HG03103 (cell line): Measurements from ENCODE around the gene COX10.
"Not testable (repeated sequence)": the region's sequence is repeated elsewhere in the genome, so short reads cannot be mapped to it uniquely, and the experiment has no call there.

Experiments
- ATAC-seq: cut with Tn5 transposase; IDR thresholded peaks from one replicate; pipeline ENCODE4 v1.9.1; 2021; ENCODE audit warnings: low read depth; ENCODE audit not compliant: unreplicated experiment

Gene COX10

DNA sequence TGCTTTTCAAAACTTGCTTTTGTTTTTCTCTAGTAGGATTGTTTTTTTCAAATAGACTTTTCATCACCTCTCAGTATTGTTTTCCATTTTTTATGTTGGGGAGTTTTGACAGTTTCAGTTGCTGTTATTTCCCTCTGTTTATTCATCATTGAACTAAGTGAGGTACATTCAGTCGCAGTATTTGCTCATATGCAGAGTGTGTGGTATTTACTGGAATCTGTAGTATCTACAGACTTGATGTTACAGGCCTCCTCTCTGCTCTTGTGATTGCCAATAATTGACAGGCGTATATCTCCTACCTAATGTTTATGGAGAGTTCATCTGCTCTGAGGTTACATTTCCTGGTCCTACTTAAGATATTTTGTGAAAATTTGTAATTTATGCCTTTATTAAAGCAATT is 49.6 kb downstream of the COX10 start:
- ATAC-seq = no peak

DNA sequence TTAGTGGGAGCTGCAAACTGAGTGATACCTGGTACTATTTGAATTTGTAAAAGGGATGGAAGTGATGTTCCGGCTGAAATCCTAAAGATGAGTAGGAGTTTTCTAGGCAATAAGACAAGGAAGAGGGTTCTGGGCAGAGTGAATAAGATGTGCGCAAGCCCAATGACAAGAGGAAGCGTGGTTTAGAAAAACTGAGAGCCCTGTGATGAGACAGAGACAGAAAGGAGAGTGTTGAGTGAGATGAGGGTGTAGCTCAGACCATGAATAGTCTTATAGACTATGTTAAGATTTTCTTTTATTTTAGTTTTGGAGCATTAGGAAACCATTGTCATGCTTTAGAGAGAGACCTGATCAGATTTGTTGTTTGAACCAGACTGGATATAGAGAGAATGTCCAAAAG is 50.2 kb downstream of the COX10 start:
- ATAC-seq = no peak

DNA sequence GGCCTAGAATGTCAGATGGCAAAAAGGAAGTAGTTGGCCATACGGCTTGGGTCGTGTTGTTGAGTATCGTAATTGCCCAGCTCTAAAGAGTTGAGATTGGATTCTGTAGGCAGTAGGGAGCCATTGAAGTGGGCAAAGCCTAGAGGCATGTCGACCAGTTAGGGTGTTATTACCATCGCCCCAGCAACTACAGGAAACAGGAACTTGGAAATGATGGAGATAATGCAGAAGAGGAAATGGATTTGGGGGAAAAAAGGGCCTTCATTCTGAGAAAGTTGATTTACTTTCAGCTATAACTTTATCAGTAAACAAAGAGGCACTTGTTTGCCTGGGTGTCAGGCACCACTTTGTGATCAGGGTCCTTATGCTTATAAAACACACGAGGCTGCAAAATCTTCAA is 52.6 kb downstream of the COX10 start:
- ATAC-seq = no peak

DNA sequence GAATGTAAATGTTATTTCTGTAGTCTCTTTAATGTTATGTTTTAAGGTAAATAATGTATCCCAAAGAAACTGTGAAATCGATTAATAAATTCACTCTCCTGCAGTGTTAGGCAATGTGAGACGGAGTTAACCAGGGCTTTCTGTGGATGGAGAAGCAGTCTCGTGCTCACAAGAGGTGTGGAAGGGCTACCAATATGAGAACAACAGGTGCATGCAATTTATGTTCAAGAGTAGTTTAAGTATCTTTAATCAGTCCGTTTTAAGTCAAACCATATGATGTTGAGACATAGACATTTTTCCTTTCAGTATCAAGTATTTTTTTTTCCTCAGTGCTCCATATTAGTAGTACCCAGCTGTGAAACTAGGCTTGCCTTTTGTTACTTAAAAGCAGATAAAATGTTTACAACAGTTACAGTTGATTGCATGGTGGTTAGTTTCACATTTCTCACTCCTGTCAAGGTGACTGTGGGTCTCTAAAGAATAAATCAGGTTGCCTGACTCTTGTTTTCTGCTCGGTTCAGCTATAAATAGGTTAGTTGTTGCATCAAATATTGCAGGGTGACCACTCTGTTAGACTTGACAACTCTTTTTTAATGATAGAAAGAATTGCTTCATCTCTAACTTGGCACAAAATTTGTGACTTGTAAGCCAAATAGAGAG is 54.4 kb downstream of the COX10 start:
- ATAC-seq = no peak

DNA sequence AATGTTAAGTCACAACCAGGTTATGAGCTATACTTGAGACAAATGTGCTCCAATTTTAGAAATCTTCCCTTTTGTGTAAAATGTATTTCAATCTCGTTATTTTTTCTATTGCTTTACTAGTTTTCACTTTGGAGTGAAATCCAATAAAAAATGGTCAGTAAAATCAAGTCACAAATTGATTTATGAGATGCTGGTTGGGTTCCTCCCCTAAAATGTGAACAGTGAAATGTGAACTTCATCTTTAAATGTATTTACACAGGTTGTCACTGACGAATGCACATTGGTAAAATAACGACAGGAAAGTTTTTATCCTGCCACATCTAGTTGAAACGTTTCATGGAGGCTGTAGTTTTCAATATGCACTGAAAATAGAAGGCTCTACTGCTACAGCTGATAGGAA is 55.5 kb downstream of the COX10 start:
- ATAC-seq = no peak

DNA sequence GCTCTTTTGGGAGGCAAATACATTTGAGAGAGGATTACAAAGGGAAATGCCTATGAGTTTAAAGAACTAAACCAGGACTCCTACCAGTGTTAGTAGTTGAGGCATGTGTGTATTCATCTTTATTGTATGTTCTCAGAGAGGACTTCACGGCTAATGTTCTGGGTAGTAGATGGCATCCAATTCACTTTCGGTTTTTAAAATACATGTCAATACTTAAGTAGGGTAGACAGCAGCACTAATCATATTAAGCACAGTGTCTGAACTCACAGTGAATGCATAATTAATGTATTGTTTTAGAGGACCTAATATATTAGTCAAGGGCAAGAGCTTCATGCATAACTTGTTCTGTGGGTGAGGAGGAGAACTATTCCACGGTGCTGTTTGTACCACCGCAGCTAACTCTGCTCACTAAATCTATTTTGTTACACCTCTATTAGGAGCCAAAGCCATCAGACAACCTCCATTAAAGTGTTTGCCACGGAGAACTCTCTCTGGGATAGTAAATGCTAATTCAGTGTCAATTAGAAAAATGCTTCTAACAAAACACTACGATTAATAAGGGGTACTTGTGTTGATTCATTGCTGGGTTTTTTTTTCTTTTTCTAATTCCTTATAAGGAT is 56.3 kb downstream of the COX10 start:
- no peak for ATAC-seq

DNA sequence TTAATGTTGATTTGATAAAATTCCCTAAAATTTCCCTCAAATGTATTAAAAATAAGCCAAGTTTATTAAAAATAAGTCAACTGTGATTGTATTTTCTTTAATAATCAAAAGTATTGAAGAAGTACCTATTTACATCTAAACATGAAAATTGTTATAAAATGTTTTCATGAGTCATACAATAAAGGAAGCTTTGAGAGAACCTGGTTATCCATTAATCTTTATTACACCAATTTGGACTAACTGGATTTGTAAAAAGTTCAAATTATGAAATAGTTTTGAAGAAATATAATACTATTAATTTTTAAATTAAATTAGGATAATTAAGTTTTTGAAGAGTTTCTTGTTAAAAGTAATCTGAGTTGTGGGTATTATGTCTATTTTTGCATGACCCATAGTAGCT is 63.8 kb downstream of the COX10 start:
- ATAC-seq = no peak

DNA sequence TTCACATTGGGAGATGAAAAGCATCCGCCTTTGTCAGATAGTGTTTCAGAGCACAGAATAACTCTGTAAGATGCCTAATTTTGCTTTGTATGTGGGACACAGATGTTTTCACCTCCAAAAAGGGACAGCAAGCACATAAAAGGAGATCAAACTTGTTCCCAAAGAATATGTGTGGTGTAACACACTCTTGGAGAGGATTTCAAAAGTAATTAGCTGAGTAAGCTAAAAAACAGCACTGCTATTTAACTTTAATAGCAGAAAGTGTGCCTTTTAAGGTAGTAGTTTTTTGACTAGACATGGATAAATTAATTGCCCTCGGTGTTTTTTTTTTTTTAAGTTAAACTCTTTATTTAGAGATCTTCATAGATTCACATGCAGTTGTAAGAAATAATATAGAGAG is 65.2 kb downstream of the COX10 start:
- ATAC-seq = no peak

DNA sequence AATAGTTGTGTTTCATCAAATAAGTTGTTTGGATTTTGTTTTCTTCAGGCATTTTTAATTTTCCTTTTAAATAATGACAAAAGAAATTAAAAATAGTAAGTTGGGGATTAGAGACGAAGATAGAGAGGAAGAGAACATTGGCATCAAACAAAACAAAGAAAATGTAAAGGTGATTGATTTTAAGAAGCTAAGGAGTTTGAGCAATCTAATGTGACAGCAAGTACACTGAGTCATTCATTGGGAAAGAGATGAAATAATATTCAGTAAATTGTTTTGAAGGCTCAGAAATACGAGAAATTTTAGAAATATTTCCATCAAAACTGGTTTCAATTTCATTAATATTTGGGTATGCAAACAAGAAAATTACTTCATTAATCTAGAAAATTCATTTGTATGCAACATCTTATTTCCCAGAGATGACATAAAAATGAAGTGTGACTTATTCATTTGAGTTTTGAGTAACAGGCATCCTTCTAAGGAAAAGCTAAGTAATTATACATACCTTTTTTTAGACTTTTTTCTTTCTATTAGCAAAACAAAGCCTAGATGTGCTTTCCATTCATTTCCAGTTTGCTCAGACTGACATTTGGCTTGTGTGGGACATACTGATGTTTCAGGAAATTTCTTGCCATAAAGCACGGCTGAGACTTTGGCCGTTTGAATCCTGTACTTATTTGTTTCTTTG is 66.7 kb downstream of the COX10 start:
- no peak for ATAC-seq

DNA sequence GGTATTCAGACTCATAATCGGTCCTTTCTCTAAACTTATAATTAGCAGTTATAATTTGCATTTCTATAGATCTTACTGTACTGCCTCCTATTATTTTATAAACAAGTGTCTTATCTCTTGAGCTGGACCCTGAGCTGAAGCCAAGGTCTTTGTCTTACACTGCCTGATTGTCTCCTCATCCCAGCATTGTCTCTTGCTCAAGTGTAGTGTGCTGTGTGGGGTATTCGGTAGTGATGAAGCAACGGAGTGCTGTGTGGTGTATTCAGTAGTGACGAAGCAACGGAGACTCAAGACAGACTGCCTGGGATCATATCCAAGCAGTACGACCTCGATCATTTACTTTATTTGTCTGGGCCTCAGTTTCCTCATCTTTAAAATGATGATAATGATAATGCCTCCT is 69.3 kb downstream of the COX10 start:
- no peak for ATAC-seq

DNA sequence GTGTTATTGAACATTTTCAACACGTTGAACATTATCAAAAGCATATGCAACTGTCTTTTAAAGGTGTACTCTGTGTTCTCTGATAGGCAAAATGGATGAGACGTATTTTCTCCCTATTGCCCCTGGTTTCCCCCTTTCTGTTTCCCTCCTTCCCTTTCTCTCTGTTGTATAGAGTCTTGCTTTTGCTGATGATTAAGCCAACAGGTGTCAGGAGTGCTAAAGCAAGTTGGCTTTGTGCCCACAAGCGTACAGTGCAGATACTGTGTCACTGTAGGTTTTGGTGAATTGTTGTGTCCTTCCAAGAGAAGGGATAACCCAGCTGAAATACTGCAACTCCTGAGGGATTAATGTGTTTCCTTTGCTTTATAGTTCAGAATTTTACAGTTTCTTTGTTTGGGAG is 74.4 kb downstream of the COX10 start:
- no peak for ATAC-seq

DNA sequence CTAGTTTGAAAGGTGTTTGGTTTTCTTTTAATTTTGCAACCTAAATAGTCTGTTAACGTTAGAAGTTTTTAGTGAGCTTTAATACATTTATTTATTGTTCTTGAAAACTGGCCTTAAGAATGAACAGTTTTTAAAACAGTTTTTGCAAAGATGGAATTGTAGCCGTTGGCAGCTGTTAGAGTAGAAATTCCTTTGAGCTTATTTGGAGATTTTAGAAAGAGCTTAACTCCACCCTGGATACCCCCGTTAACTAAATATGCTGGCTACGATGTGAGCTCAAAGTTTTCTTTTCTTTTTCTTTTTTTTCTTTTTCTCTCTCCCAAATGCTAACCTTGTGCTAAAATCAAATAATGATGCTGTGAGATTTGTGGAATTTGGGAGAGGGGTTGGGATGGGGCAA is 75.2 kb downstream of the COX10 start:
- no peak for ATAC-seq

DNA sequence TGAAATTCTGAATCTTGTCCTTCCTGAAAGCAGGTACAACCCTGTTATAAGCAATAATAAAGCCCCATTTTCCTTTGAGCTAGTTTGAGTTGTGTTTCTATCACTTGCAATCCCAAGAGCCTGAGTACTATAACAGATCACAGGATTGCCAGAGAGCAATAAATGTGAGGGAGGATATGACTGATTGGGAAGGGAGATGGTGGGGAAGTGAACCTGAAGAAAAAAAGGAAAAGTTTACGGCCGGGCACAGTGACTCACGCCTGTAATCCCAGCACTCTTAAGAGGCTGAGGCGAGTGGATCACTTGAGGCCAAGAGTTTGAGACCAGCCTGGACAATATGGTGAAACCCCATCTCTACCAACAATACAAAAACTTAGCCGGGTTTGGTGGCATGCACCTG is 80.4 kb downstream of the COX10 start:
- ATAC-seq = no peak

DNA sequence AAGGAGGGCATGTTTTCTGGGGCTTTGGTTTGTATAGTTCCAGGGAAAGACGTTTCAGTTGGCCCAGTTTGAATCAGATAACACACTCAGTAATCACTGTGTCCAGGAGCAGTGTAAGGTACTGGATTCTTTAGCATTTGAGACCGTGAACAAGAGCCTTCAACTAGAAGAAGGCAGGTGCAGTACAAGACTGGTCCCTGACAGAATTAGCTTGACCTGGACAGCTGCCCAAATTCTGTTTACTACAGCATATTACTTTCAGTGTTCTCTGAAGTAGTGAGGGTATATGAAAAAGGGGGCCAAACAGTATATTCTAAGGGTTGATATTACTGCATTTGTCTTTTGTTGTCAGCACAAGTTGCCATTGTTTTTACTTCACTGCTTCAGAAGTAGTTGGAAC is 81.3 kb downstream of the COX10 start:
- ATAC-seq = no peak

DNA sequence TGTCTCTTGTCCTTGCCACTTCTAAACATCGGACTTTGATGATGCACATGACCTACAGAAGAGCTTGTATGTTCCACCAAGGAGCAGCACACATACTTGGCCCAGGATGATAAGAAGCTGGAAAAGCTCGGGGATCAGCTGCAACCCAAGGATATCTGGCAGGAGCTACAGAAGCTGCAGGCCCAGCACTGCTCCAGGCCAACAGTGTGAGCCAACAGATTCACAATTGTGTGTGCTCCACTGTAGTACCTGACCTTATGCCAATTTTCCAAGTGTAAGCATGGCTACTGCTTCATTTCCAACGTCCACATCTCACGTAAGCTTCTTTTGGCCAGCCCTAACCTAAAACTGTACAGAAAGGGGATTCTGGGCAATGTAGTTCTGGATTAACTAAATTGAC is 83.4 kb downstream of the COX10 start:
- ATAC-seq = no peak

DNA sequence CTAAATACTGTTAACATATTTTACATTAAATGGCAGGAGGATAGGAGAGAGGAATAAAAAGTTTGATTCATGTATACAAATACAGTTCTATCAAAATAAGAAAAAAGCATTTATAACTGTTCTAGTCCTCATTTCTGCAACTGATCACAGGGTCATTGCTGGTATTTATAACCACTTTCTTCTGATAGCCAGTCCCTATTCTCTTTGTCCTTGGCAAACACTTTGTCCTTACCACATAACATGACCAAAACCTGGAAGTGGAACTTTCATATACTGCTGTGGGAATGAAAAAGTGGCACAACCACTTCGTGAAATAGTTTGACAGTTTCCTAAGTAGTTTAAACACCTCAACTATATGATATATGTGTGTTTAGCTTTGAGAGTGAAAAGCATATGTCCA is 84.1 kb downstream of the COX10 start:
- ATAC-seq = no peak

DNA sequence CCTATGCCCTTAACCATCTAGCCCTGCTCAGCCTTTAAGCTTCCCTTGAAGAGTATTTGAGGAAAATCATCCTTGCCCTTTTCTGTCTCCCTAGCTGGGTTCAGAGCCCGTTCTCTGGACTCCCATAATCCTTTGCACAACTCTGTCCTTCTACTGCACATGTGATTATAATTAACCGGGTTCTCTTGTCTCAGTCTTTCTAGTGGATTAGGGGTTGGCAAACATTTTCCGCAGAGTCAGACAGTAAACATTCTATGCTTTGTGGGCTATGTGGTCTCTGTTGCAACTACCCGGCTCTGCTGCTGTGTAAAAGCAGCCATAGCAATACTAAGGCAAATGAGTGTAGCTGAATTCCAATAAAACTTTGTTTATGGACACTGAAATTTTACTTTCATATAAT is 87.4 kb downstream of the COX10 start:
- no peak for ATAC-seq

DNA sequence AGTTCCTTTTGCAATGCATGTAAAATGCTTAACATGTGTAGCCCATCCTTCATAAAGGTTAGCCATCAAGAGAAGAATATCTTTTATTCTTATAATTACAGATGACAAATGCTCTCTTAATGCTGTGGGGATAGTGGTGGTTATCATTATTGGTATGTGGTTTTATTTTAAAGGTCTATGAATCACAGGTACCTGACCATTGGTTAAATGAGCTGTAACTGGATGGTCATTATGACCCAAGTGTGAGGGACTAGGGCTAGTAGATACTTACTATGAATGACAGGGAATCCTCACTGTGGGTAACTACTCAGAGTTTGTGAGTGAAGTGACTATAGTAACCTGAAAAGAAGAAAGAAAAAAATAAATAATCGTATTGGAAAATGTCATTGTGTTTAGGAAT is 88.5 kb downstream of the COX10 start:
- no peak for ATAC-seq

DNA sequence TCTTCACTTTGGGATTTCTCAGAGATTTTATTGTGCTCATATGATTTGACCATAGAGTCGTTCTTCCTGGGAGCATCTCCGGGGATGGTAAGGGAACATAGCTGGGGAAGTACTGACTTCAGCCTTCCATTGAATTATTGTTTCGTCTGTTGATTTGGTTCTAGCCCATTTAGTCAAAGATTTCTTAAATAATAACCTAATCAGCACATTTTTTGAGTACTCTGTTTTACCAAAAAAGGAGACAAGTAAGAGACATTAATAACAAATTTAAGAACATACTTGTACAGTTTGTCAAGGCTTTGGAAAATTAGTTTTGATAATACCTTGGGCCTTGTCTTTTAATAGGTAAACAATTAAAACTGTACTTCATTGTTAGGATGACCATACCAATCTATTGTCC is 89.4 kb downstream of the COX10 start:
- ATAC-seq = no peak

DNA sequence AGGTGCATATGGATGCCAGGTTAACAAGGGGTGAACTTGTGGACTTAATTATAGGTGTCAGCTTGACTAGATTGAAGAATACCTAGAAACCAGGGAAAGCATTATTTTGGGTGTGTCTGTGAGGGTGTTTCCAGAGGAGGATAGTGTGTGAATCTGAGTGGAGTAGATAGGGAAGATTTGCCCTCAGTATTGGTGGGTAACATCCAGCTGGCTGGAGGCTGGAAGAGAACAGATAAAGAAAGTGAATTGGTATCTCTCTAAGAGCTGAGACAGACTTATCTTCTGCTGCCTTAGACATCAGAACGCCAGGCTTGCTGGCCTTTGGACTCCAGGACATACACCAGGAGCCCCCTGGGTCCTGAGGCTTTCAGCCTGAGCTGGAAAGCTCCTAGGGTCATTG is 92.1 kb downstream of the COX10 start:
- no peak for ATAC-seq

DNA sequence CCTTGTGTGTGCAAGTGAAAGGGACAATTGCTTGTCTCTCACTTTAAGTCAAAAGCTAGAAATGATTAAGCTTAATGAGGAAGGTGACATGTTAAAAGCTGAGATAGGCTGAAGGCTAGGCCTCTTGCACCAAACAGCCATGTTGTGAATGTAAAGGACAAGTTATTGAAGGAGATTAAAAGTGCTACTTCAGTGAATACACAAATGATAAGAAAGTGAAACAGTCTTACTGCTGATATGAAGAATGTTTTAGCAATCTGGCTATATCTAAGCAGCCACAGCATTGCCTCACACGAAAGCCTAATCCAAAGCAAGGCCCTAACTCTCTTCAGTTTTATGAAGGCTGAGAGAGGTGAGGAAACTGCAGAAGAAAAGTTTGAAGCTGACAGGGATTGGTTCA is 96.3 kb downstream of the COX10 start:
- no peak for ATAC-seq

DNA sequence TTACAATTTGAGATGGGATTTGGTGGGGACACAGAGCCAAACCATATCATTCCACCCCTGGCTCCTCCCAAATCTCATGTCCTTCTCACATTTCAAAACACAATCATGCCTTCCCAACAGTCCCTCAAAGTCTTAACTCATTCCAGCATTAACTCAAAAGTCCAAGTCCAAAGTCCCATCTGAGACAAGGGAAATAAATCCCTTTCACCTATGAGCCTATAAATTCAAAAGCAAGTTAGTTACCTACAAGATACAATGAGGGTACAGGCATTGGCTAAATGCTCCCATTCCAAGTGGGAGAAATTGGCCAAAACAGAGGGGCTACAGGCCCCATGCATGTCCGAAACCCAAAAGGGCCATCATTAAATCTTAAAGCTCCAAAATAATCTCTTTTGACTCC is 98.5 kb downstream of the COX10 start:
- ATAC-seq = not testable (repeated sequence)
